Neural progenitor cell (in vitro differentiated cells): ENCODE data around the gene LRFN4. TPM values are rescaled to one million over a fixed set of nuclear protein-coding genes. Genes with fewer than 3 reads are reported as not detected.

Source experiments
- DNase-seq: peaks from one replicate; pipeline ENCODE4 v3.0.0-alpha.2; 2016; ENCODE audit warnings: low spot score
- H2AFZ ChIP-seq: fragments of 200-600 bp; sonication (generic); replicated peaks from 2 replicates; pipeline ENCODE4 v1.6.1; 2016; ENCODE audit warnings: antibody characterized with exemption
- H3F3A ChIP-seq: fragments of 200-600 bp; sonication (generic); 2 replicates; pipeline ENCODE4 v1.6.1; 2016; ENCODE audit warnings: antibody characterized with exemption, low read depth
- H3K27ac ChIP-seq: fragments of 200-600 bp; sonication (generic); 2 replicates; pipeline ENCODE4 v1.5.1; 2016; ENCODE audit warnings: mild to moderate bottlenecking
- H3K27me3 ChIP-seq: fragments of 200-600 bp; sonication (generic); 2 replicates; pipeline ENCODE4 v1.6.1; 2016; ENCODE audit warnings: mild to moderate bottlenecking, moderate library complexity
- H3K36me3 ChIP-seq: fragments of 200-600 bp; sonication (generic); 2 replicates; pipeline ENCODE4 v1.5.1; 2016
- H3K4me1 ChIP-seq: fragments of 200-600 bp; sonication (generic); 2 replicates; pipeline ENCODE4 v1.6.1; 2016; ENCODE audit warnings: mixed run types
- H3K4me2 ChIP-seq: fragments of 200-600 bp; sonication (generic); 2 replicates; pipeline ENCODE4 v1.6.1; 2016
- H3K4me3 ChIP-seq: fragments of 200-600 bp; sonication (generic); 2 replicates; pipeline ENCODE4 v1.5.1; 2016
- H3K79me2 ChIP-seq: fragments of 200-600 bp; sonication (generic); 2 replicates; pipeline ENCODE4 v1.6.1; 2016; ENCODE audit warnings: low read depth
- H3K9ac ChIP-seq: fragments of 200-600 bp; sonication (generic); 2 replicates; pipeline ENCODE4 v1.6.1; 2016
- H3K9me3 ChIP-seq: fragments of 200-600 bp; sonication (generic); 2 replicates; pipeline ENCODE4 v1.5.1; 2016; ENCODE audit warnings: low read depth
- H4K20me1 ChIP-seq: fragments of 200-600 bp; sonication (generic); 2 replicates; pipeline ENCODE4 v1.6.1; 2016; ENCODE audit warnings: low read depth
- H3K27ac Mint-ChIP-seq: 3 replicates; pipeline ENCODE4 v1.8.0; 2021; ENCODE audit warnings: mixed read lengths
- H3K27me3 Mint-ChIP-seq: 2 replicates; pipeline ENCODE4 v1.8.0; 2022; ENCODE audit warnings: low read depth, mild to moderate bottlenecking, inconsistent platforms, moderate library complexity, mixed read lengths; ENCODE audit not compliant: insufficient read depth
- H3K36me3 Mint-ChIP-seq: 3 replicates; pipeline ENCODE4 v1.8.0; 2021; ENCODE audit warnings: mixed read lengths
- H3K4me1 Mint-ChIP-seq: 3 replicates; pipeline ENCODE4 v1.8.0; 2021; ENCODE audit warnings: mixed read lengths
- H3K4me3 Mint-ChIP-seq: 3 replicates; pipeline ENCODE4 v1.8.0; 2021; ENCODE audit warnings: mild to moderate bottlenecking, moderate library complexity, mixed read lengths
- H3K9me3 Mint-ChIP-seq: 3 replicates; pipeline ENCODE4 v1.8.0; 2020; ENCODE audit warnings: mixed read lengths
- EZH2 ChIP-seq: fragments of 200-600 bp; sonication (generic); IDR thresholded peaks from 2 replicates; pipeline ENCODE4 v1.6.1; 2017; ENCODE audit warnings: antibody characterized with exemption, mild to moderate bottlenecking, moderate library complexity
- EZH2phosphoT487 ChIP-seq: fragments of 200-600 bp; sonication (generic); IDR thresholded peaks from 2 replicates; pipeline ENCODE4 v1.6.1; 2017; ENCODE audit warnings: antibody characterized with exemption
- total RNA-seq: library from RNA; depleted of rRNA; stranded (reverse); fragments of >200 nt; gene quantifications from 2 replicates; pipeline ENCODE4 v1.2.3, GENCODE V29; 2015; ENCODE audit warnings: low replicate concordance
- TF ChIP-seq, protein P1 (sequence below): fragments of 200-600 bp; sonication (generic); IDR thresholded peaks from 2 replicates; pipeline ENCODE4 v1.5.1; 2017; ENCODE audit warnings: antibody characterized with exemption, mild to moderate bottlenecking

Gene LRFN4
- total RNA-seq, 1 donor from 2014 or later: 6.7 TPM

DNA sequence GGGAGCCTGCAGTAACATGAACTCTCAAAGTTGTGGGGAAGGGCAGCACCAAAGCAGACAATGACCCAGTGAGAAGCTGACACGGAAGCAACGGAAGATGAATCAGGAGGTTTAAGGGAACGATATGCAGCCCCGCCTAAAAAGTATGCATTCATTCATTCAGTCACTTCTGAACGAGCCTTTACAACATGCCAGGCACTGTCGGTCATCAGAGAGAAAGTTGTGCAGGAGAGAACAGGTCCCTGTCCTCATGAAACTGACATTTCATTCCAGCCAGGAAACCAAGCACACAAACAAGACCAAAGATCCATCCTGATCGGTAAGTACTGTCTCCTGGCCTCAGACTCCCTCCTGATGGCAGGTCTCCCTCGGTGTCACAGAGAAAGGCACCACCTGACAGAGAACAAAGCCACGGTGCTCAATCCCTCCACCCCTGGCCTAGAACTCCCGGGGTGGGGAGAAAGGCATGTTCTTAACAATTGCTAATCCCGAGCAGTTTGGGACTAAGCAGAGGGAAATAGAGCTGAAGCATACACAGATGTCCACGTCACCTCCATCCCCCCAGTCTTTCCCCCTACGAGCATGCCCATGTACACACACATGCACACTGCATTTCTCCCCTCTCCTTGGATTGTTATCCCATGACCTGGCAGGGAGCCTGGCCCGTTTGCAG, 49.3 kb downstream of the LRFN4 start:
- Histone ChIP-seq H3K9ac (no peak overlapping the region), H3K27me3 (no peaks in the 10 kb centered on the region), H3K79me2 (no peaks in the 10 kb centered on the region), H3K4me1 (peaks cover 19% of the 10 kb centered on the region), H3K27ac (no peak overlapping the region), H4K20me1 (no peaks in the 10 kb centered on the region), H3K4me2 (peak overlapping the region; percentile 19), H3K9me3 (no peaks in the 10 kb centered on the region), H2AFZ (no peak overlapping the region), H3K4me3 (no peak overlapping the region), H3K36me3 (no peaks in the 10 kb centered on the region), H3F3A (peaks cover 12% of the 10 kb centered on the region)
- peaks cover 39% of the 10 kb centered on the region for H3K4me1 Mint-ChIP-seq
- H3K27ac Mint-ChIP-seq: peak overlapping the region; percentile 87
- peak; percentile 45 for DNase-seq
- TF ChIP-seq, protein P1, sequence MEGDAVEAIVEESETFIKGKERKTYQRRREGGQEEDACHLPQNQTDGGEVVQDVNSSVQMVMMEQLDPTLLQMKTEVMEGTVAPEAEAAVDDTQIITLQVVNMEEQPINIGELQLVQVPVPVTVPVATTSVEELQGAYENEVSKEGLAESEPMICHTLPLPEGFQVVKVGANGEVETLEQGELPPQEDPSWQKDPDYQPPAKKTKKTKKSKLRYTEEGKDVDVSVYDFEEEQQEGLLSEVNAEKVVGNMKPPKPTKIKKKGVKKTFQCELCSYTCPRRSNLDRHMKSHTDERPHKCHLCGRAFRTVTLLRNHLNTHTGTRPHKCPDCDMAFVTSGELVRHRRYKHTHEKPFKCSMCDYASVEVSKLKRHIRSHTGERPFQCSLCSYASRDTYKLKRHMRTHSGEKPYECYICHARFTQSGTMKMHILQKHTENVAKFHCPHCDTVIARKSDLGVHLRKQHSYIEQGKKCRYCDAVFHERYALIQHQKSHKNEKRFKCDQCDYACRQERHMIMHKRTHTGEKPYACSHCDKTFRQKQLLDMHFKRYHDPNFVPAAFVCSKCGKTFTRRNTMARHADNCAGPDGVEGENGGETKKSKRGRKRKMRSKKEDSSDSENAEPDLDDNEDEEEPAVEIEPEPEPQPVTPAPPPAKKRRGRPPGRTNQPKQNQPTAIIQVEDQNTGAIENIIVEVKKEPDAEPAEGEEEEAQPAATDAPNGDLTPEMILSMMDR: no peak
- TF ChIP-seq EZH2 (no peak), EZH2phosphoT487 (no peak)
- no peaks in the 10 kb centered on the region for H3K36me3 Mint-ChIP-seq
- H3K4me3 Mint-ChIP-seq: no peak overlapping the region
- H3K9me3 Mint-ChIP-seq: no peaks in the 10 kb centered on the region
- H3K27me3 Mint-ChIP-seq: peaks cover 8% of the 10 kb centered on the region

DNA sequence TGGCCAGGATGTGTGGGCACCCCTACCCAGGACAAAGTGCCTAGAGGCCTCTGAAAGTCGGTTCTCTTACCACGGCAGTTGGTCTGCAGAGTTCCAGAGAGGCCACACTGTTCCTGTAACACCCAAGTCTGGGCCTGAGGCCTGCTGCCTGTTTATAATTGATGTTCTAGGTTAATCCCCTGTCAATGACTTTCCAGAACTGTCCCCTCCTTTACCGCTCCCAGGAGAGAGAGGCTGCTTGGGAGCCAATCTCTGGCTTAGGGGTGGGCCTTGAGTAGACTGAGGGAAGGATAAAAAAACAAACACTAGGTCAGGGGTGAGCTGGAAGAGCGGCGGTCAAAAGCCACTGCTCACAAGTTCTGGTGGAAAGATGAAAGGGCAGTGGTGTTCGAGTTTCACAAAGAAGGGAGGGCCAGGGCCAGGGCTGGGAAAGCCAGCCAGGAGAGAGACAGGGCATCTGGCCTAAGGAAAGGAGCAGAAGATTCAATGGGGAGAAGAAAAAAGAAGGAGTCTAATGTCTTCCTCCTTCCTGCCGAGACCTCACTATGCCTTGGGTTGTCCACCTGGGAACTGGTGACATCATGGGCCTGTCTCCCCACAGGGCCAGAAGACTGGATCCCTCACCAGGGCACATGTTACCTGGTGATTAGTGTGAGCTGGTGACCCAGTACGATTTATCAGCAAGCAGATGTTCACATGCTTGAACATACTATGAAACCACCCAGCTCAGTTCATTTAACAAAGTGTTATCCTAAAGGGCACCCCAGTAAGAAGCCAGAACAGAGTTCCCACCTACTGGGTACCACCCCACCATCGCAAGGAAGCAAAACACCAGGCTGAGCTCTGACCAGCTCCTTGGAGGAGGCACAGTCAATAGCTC, 51.1 kb downstream of the LRFN4 start:
- H3K4me1 ChIP-seq: peaks cover 22% of the 10 kb centered on the region
- Mint-ChIP-seq H3K4me1 (peaks cover 46% of the 10 kb centered on the region), H3K27me3 (peaks cover 8% of the 10 kb centered on the region), H3K27ac (peak overlapping the region; percentile 9), H3K9me3 (no peaks in the 10 kb centered on the region), H3K36me3 (no peaks in the 10 kb centered on the region), H3K4me3 (no peak overlapping the region)
- H2AFZ ChIP-seq: no peak overlapping the region
- H3K36me3 ChIP-seq: no peaks in the 10 kb centered on the region
- H3K9ac ChIP-seq: no peak overlapping the region
- DNase-seq: no peak
- TF ChIP-seq EZH2phosphoT487 (no peak), EZH2 (no peak)
- TF ChIP-seq, protein P1: no peak
- peaks cover 9% of the 10 kb centered on the region for H4K20me1 ChIP-seq
- no peak overlapping the region for H3K27ac ChIP-seq
- peaks cover 21% of the 10 kb centered on the region for H3F3A ChIP-seq
- no peak overlapping the region for H3K4me2 ChIP-seq
- no peak overlapping the region for H3K4me3 ChIP-seq
- H3K9me3 ChIP-seq: no peaks in the 10 kb centered on the region
- H3K27me3 ChIP-seq: no peaks in the 10 kb centered on the region
- H3K79me2 ChIP-seq: no peaks in the 10 kb centered on the region

DNA sequence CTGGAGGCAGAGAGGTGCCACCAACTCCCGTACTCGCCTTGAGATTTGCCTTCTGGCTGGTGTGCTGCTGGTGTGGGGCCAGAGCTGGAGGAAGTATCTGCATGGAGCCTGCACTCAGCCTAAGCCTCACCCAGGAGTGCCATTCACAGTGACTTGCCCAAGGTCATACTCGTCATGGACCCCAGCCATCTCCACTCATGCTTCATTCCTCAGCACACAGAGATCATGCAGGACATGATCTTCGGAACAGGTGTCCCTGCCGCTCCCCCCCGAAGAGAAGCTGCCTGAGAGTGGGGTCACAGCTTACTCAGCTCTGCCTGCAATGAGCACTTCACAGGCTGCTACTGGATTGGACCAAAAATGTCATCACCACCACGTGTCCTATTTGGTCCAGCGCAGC, 52.3 kb downstream of the LRFN4 start:
- no peak overlapping the region for H3K4me3 ChIP-seq
- H3K4me1 Mint-ChIP-seq: peaks cover 44% of the 10 kb centered on the region

More for the DNA sequence above, 52.3 kb downstream of the LRFN4 start:
- no peak overlapping the region for H2AFZ ChIP-seq
- no peaks in the 10 kb centered on the region for H3K36me3 ChIP-seq
- DNase-seq: no peak
- H3K27me3 Mint-ChIP-seq: peaks cover 6% of the 10 kb centered on the region
- H3K4me2 ChIP-seq: no peak overlapping the region
- H3K27me3 ChIP-seq: no peaks in the 10 kb centered on the region
- H3K27ac Mint-ChIP-seq: no peak overlapping the region
- TF ChIP-seq EZH2phosphoT487: no peak
- no peak for TF ChIP-seq EZH2
- TF ChIP-seq, protein P1: no peak
- H3K27ac ChIP-seq: no peak overlapping the region
- H3K4me3 Mint-ChIP-seq: no peak overlapping the region
- no peaks in the 10 kb centered on the region for H3K9me3 Mint-ChIP-seq
- no peaks in the 10 kb centered on the region for H3K79me2 ChIP-seq
- peaks cover 29% of the 10 kb centered on the region for H3F3A ChIP-seq
- peaks cover 14% of the 10 kb centered on the region for H4K20me1 ChIP-seq
- no peak overlapping the region for H3K9ac ChIP-seq
- peaks cover 23% of the 10 kb centered on the region for H3K4me1 ChIP-seq
- no peaks in the 10 kb centered on the region for H3K9me3 ChIP-seq
- no peaks in the 10 kb centered on the region for H3K36me3 Mint-ChIP-seq
